Spleen (tissue), 7 donors: Measurements from ENCODE around the gene UGT1A3.

Source experiments
- POLR2AphosphoS5 ChIP-seq, 3 donors: sonication (generic); formaldehyde crosslinking; IDR thresholded peaks; one replicate each; pipeline ENCODE4 v1.5.1; 2017; ENCODE audit warnings: antibody characterized with exemption in 3 of 3
- TF ChIP-seq, protein P1 (sequence below), 11 experiments: fragments of 200-600 bp in 7 of 11; fragments of 450-650 bp in 4 of 11; sonication (generic) in 4 of 11; IDR thresholded peaks in 8 of 11; conservative IDR thresholded peaks in 3 of 11; 1 replicate in 7 of 11; 2 replicates in 4 of 11; pipeline versions ENCODE4 v1.4.0 to v1.8.0; 2016 to 2021; ENCODE audit warnings: antibody characterized with exemption in 11 of 11, inconsistent platforms in 4 of 11, mild to moderate bottlenecking in 1 of 11
- donor health status: DM: no; HTN: no; CAD: no; lungs with moderate emphysema.
- donor health status: DM: no; HTN: no; CAD: no.
- donor health status: DM: no; HTN: no; CAD: no.

GRCh38 chr2:233712611-233713261 lies 16.1 kb upstream of the UGT1A3 start, which contains the start of gene UGT1A5:
- TF ChIP-seq, protein P1, sequence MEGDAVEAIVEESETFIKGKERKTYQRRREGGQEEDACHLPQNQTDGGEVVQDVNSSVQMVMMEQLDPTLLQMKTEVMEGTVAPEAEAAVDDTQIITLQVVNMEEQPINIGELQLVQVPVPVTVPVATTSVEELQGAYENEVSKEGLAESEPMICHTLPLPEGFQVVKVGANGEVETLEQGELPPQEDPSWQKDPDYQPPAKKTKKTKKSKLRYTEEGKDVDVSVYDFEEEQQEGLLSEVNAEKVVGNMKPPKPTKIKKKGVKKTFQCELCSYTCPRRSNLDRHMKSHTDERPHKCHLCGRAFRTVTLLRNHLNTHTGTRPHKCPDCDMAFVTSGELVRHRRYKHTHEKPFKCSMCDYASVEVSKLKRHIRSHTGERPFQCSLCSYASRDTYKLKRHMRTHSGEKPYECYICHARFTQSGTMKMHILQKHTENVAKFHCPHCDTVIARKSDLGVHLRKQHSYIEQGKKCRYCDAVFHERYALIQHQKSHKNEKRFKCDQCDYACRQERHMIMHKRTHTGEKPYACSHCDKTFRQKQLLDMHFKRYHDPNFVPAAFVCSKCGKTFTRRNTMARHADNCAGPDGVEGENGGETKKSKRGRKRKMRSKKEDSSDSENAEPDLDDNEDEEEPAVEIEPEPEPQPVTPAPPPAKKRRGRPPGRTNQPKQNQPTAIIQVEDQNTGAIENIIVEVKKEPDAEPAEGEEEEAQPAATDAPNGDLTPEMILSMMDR (IDR thresholded peaks at IDR 0.05 in 8 of 11, conservative IDR thresholded peaks at IDR 0.05 in 3 of 11) = no peak
- no peak for TF ChIP-seq POLR2AphosphoS5 (IDR thresholded peaks at IDR 0.05)
